Stimulated activated naive CD4-positive, alpha-beta T cell treated with Interleukin-2 at 50 U/mL for 16 hours (primary cell): ENCODE results near the gene C15orf62.

Experiments
- DNase-seq: peaks from one replicate; lab custom pipeline; 2025; lab: John Stamatoyannopoulos, UW

Gene C15orf62

GRCh38 chr15:40782609-40783227, 12.9 kb downstream of the C15orf62 start:
- DNase-seq = peak; percentile 69

GRCh38 chr15:40785164-40785563, 15.4 kb downstream of the C15orf62 start:
- DNase-seq = no peak

- no peak for DNase-seq
These were observed 16.0 kb downstream of the C15orf62 start for GRCh38 chr15:40785814-40786213.

- DNase-seq = peak; percentile 69
These were observed 17.6 kb downstream of the C15orf62 start for GRCh38 chr15:40787344-40787841.

- DNase-seq = no peak
These were observed 18.2 kb downstream of the C15orf62 start for GRCh38 chr15:40787991-40788390.

- no peak for DNase-seq
These were observed 19.3 kb downstream of the C15orf62 start for GRCh38 chr15:40789119-40789518.

GRCh38 chr15:40789999-40790398, 20.2 kb downstream of the C15orf62 start:
- no peak for DNase-seq

- DNase-seq = no peak
These were observed 20.9 kb downstream of the C15orf62 start for GRCh38 chr15:40790718-40791117.

- DNase-seq = no peak
These were observed 22.6 kb downstream of the C15orf62 start for GRCh38 chr15:40792394-40792793.

- DNase-seq = no peak
These were observed 23.6 kb downstream of the C15orf62 start for GRCh38 chr15:40793216-40793989.

- no peak for DNase-seq
These were observed 26.3 kb downstream of the C15orf62 start for GRCh38 chr15:40796041-40796440.

GRCh38 chr15:40796512-40796911, 26.7 kb downstream of the C15orf62 start:
- no peak for DNase-seq

- no peak for DNase-seq
These were observed 29.7 kb downstream of the C15orf62 start for GRCh38 chr15:40799523-40799922.

GRCh38 chr15:40803076-40803475, 33.3 kb downstream of the C15orf62 start:
- no peak for DNase-seq

- no peak for DNase-seq
These were observed 33.9 kb downstream of the C15orf62 start for GRCh38 chr15:40803688-40804087.

- DNase-seq = no peak
These were observed 36.9 kb downstream of the C15orf62 start for GRCh38 chr15:40806672-40807027.

GRCh38 chr15:40807028-40807887, 37.5 kb downstream of the C15orf62 start, which contains the start of the genes DNAJC17 and ZFYVE19:
DNAJC17 (minus strand) TSS chr15:40807473; CDS start chr15:40807446, 27 bp downstream.
ZFYVE19 (plus strand) TSS chr15:40807089; CDS start chr15:40807590, 501 bp downstream.
- DNase-seq = peak; percentile 93

GRCh38 chr15:40807888-40808461, 38.2 kb downstream of the C15orf62 start:
- no peak for DNase-seq

- DNase-seq = no peak
These were observed 39.2 kb downstream of the C15orf62 start for GRCh38 chr15:40808861-40809450.

- DNase-seq = no peak
These were observed 43.1 kb downstream of the C15orf62 start for GRCh38 chr15:40812721-40813425.
